Measurements from ENCODE around the gene PAK2.

DNA sequence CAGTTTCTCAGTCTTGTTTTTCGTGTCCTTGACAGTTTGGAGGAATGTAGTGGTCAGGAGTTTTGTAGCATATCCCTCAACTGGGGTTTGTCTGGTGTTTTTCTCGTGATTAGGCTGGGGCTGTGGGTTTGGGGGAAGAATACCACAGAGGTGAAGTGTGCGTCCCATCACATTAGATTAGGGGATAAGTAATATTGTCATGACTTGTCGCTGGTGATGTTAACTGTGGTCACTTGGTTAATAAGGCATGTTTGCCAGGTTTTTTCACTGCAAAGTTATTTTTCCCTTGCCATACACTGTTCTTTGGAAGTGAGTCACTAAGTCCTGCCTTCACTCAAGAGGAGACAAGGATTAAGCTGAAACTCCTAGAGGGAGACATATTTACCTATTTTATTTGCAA lies 39.1 kb downstream of the PAK2 start:
- no peak for TF ChIP-seq MYNN (IDR thresholded peaks at IDR 0.05)
- no peak for TF ChIP-seq MYNN (CRISPR knock-in tag; IDR thresholded peaks at IDR 0.05)
- no peak for TF ChIP-seq HDAC2 (IDR thresholded peaks at IDR 0.05)
- no peak for TF ChIP-seq KLF16 (IDR thresholded peaks at IDR 0.05)
- TF ChIP-seq RNF2 (IDR thresholded peaks at IDR 0.05): no peak
- no peak for TF ChIP-seq SIX5 (IDR thresholded peaks at IDR 0.05; ENCODE audit: borderline replicate concordance in 1 of 2, insufficient read depth in 1 of 2, low read depth in 1 of 2, low read length in 2 of 2)
- TF ChIP-seq, protein P1, sequence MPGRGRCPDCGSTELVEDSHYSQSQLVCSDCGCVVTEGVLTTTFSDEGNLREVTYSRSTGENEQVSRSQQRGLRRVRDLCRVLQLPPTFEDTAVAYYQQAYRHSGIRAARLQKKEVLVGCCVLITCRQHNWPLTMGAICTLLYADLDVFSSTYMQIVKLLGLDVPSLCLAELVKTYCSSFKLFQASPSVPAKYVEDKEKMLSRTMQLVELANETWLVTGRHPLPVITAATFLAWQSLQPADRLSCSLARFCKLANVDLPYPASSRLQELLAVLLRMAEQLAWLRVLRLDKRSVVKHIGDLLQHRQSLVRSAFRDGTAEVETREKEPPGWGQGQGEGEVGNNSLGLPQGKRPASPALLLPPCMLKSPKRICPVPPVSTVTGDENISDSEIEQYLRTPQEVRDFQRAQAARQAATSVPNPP (IDR thresholded peaks at IDR 0.05; ENCODE audit: borderline replicate concordance, insufficient read depth, insufficient read length): no peak
